HG03064 (cell line): Measurements from ENCODE around the gene KCNK15.
"Not testable (repeated sequence)": the region's sequence is repeated elsewhere in the genome, so short reads cannot be mapped to it uniquely, and the experiment has no call there.

Experiments used
- ATAC-seq: cut with Tn5 transposase; IDR thresholded peaks from one replicate; pipeline ENCODE4 v1.9.1; 2021; ENCODE audit warnings: low read depth; ENCODE audit not compliant: unreplicated experiment

Gene KCNK15

GRCh38 chr20:44754554-44754953, 8.9 kb downstream of the KCNK15 start:
- ATAC-seq, result no peak

- no peak for ATAC-seq
Measured at GRCh38 chr20:44756011-44756688, 10.5 kb downstream of the KCNK15 start.

DNA sequence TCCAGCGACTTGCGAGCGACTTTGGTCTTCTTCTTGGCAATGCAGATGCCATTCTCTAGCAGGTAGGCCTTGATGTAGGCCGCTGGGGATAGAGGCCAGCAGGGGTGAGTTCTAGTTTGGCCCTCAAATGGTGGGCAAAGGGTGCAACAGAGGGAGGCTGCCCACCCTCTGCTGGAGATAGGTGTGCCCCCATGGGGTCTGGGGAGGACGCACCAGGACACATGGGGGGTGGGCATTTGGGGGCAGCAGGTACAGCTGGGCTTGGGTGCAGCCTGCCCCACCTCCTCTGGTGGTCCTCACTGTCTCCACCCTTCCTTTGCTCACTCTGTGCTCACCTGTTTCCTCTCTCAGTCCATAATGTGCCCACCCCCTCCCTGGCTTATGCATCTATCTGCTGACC, 11.3 kb downstream of the KCNK15 start:
- no peak for ATAC-seq

- no peak for ATAC-seq
Measured at GRCh38 chr20:44758247-44759101, 12.8 kb downstream of the KCNK15 start.

DNA sequence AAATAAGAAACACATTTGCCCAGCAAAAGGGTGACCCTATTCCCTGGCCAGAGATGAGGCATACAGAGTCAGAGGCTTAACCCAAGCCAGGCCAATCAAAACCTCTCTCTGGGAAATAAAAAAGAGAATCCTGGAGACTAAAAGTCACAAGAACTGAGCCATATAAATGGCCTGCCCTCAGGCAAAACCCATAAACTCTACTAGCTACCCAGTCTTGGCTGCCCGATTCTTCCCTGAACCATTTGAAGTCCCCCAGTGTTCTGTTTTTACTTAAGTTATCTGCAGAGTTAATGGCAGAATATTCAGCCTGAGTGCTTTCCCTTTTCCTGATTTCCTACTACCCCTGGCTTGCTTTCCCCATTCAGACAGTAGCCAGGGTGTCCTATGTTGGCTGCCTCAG, 13.9 kb downstream of the KCNK15 start:
- ATAC-seq, result no peak

DNA sequence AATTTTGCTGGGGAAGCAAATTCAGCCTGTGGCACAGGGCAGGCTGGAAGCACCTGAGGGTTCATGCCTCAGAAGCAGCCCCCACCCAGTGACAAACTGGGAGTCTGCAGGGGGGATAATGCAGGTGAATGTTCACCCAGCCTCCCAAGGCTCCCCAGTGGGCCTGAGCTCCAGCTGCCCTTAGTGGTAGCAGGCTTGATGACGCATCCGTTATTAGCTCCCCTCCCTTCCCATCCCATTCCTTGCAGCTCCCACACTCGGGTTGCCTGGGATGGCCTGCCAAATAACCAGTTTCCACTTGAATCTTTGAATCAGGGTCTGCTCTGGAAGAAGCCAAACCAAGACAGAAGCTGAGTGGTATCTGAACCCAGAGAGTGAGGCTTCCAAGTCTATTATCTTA, 15.8 kb downstream of the KCNK15 start:
- ATAC-seq, result no peak

DNA sequence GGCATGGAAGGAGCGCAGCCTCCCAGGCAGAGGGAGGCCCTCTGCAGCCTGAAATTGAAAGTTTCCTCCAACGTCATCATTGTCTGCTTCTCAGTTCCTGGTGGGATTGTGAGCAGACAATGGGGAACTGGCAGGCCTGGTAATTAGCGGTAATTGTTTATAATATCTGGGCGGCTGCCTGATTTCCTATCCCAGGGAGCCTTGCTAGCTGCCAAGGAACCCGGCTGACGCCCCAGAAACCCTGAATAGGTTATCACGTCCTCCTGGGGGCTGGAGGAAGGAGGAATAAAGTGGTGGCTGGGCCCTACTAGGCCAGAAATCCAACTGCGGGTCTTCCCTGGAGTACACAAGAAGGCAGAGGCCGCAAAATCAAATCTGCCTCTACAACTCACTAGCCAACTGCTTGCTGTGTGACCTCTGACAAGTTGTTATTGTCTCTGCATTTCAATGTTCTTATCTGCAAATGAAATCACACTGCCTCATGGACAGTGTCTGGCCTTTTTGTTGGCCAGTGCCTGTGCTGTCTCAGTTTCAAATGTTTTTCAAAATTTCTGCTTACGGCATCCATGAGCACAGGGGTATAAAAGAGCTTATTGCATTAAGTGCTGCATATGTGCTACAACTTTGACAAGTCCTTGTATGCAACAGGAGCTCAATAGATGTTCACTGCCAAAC, 16.9 kb downstream of the KCNK15 start:
- ATAC-seq, result no peak

GRCh38 chr20:44763798-44764197, 18.1 kb downstream of the KCNK15 start:
- not testable (repeated sequence) for ATAC-seq

DNA sequence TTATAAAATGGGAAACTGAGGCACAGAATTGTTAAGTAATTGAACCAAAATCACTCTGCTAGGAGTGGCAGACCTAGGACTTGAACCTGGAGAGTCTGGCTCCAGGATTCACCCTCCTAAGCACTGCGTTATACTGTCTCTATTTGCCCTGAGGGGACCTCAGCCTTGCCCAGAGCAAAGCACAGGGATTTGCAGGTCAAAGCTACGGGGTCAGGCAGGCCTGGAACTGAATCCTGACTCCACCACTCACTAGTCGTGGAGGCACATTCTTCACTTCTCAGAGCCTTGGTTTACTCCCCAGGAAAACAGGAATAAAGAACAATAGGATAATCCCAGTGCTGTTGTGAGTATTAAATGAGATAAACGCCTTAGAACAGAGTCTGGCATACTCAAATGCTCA, 19.4 kb downstream of the KCNK15 start:
- no peak for ATAC-seq

DNA sequence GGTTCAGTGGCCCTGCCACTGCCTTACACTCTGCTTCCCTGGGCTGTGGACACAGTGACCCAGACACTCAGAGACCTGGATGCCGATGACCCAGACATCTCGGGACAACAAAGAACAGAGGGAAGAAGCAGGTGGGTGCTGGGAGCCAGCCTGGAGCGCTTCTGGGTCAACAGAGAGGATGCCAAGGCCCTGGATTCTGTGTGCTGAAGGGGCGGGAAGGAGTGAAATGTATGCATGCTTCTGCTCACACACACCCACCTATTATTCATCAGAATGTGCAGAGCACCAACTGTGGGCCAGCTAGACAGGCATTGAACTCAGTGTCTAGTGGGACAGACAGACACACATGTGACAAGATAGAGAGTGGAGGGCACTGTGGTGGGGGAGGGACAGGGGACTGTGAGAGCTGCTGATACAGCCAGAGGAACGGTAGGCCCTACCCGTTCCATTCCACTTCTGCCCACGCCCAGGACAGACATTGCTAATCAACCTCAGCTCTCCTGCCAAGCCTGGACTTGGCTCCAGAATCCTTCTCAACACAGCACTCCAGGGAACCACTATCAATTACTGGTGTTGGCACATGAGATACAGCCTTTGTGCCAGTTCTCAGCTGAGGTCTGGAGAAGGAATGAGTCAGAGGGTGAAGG, 20.2 kb downstream of the KCNK15 start:
- no peak for ATAC-seq

DNA sequence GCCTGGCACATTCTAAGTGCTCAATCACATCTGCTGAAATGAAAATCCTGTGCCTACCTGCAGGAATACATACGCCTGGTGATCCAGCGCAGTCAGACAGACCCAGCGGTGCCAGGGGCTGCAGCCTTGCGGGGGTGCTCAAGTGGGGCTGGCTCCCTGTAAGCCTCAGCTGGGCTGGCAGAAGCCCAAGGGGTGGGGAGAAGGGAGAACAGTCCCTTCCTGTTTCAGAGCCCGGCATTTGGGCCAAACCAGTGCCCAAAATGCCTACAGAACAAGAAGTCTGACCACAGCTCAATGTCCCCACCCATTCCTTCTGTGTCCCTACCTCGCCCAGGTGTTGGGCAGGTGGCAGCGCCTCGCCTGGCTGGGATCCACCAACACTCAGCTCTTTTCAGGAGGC, 22.6 kb downstream of the KCNK15 start:
- no peak for ATAC-seq

GRCh38 chr20:44768854-44769480, 23.3 kb downstream of the KCNK15 start:
- no peak for ATAC-seq

- no peak for ATAC-seq
Measured at GRCh38 chr20:44769481-44769863, 23.8 kb downstream of the KCNK15 start.

- ATAC-seq, result no peak
Measured at GRCh38 chr20:44770484-44771171, 25.0 kb downstream of the KCNK15 start.

DNA sequence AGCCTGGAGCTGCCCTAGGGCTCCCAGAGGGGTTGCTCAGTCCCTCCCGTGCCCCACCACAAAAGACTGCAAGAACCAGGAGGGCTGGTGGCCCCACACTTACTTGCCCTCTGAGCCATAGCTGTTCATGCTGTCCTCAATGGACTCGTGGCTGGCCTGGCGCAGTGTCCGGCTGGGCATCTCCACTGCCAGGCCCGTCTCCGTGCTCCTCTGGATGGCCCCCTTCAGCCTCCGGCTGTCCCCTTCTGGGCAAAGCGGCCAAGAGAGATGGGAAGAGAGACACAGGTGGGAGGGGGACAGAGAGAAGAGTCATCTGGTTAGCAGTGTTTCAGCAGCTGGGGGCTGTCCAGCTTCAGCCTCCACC, 25.5 kb downstream of the KCNK15 start:
- ATAC-seq, result no peak

GRCh38 chr20:44772636-44773035, 27.0 kb downstream of the KCNK15 start:
- no peak for ATAC-seq

- ATAC-seq, result no peak
Measured at GRCh38 chr20:44773070-44773829, 27.6 kb downstream of the KCNK15 start.

GRCh38 chr20:44776980-44777379, 31.3 kb downstream of the KCNK15 start:
- no peak for ATAC-seq

- no peak for ATAC-seq
Measured at GRCh38 chr20:44780226-44780625, 34.6 kb downstream of the KCNK15 start.
